GM21526 (cell line): ENCODE data around the gene TEAD4.

ENCODE experiments used
- ATAC-seq: cut with Tn5 transposase; IDR thresholded peaks from one replicate; pipeline ENCODE4 v1.9.1; 2021; ENCODE audit warnings: moderate library complexity; ENCODE audit not compliant: unreplicated experiment, low FRiP score

Gene TEAD4

GRCh38 chr12:2960390-2960956, 1.3 kb downstream of the TEAD4 start:
- ATAC-seq, result no peak

GRCh38 chr12:2960996-2961616, 1.9 kb downstream of the TEAD4 start:
- ATAC-seq, result no peak

GRCh38 chr12:2961705-2962104, 2.5 kb downstream of the TEAD4 start:
- no peak for ATAC-seq

- no peak for ATAC-seq
Measured at GRCh38 chr12:2963154-2963759, 4.1 kb downstream of the TEAD4 start.

- no peak for ATAC-seq
Measured at GRCh38 chr12:2963760-2964292, 4.6 kb downstream of the TEAD4 start.

- ATAC-seq, result no peak
Measured at GRCh38 chr12:2967651-2968050, 8.5 kb downstream of the TEAD4 start.

- no peak for ATAC-seq
Measured at GRCh38 chr12:2970744-2971143, 11.5 kb downstream of the TEAD4 start.

GRCh38 chr12:2973566-2973965, 14.4 kb downstream of the TEAD4 start:
- ATAC-seq, result no peak

- no peak for ATAC-seq
Measured at GRCh38 chr12:2974560-2974971, 15.4 kb downstream of the TEAD4 start.

GRCh38 chr12:2976581-2976996, 17.4 kb downstream of the TEAD4 start:
- no peak for ATAC-seq

GRCh38 chr12:2977776-2978175, 18.6 kb downstream of the TEAD4 start:
- no peak for ATAC-seq

- no peak for ATAC-seq
Measured at GRCh38 chr12:2979806-2980205, 20.6 kb downstream of the TEAD4 start.

GRCh38 chr12:2980630-2981029, 21.4 kb downstream of the TEAD4 start:
- ATAC-seq, result no peak

- no peak for ATAC-seq
Measured at GRCh38 chr12:2982361-2982760, 23.2 kb downstream of the TEAD4 start.

- ATAC-seq, result no peak
Measured at GRCh38 chr12:2984249-2984648, 25.1 kb downstream of the TEAD4 start.

- ATAC-seq, result no peak
Measured at GRCh38 chr12:2984698-2985097, 25.5 kb downstream of the TEAD4 start.

- no peak for ATAC-seq
Measured at GRCh38 chr12:2986876-2987275, 27.7 kb downstream of the TEAD4 start.

- ATAC-seq, result no peak
Measured at GRCh38 chr12:2988494-2988893, 29.3 kb downstream of the TEAD4 start.

GRCh38 chr12:2992724-2993123, 33.5 kb downstream of the TEAD4 start:
- ATAC-seq, result no peak

- no peak for ATAC-seq
Measured at GRCh38 chr12:2997989-2998670, 38.9 kb downstream of the TEAD4 start.

- ATAC-seq, result no peak
Measured at GRCh38 chr12:2998789-2999264, 39.6 kb downstream of the TEAD4 start.
